ENCODE data around the gene DEDD2. TPM values are rescaled to one million over a fixed set of nuclear protein-coding genes. Genes with fewer than 3 reads are reported as not detected.

Gene DEDD2
- total RNA-seq, 1 experiment from 2014 or later: 26.2 TPM

- DNase-seq (ENCODE audit: low read depth): no peak
These were observed 17.3 kb downstream of the DEDD2 start for GRCh38 chr19:42200116-42200715.

- DNase-seq (ENCODE audit: low read depth): no peak
These were observed 17.9 kb downstream of the DEDD2 start for GRCh38 chr19:42199440-42200115.

GRCh38 chr19:42198676-42199439 is 18.6 kb downstream of the DEDD2 start:
- DNase-seq (ENCODE audit: low read depth): no peak

GRCh38 chr19:42197375-42197817 is 20.1 kb downstream of the DEDD2 start:
- DNase-seq (ENCODE audit: low read depth): no peak

GRCh38 chr19:42196011-42197001 is 21.2 kb downstream of the DEDD2 start:
- DNase-seq (ENCODE audit: low read depth): no peak

- no peak for DNase-seq (ENCODE audit: low read depth)
These were observed 23.8 kb downstream of the DEDD2 start for GRCh38 chr19:42193706-42194105.

GRCh38 chr19:42193294-42193693 is 24.2 kb downstream of the DEDD2 start:
- no peak for DNase-seq (ENCODE audit: low read depth)

- peak; percentile 46 for DNase-seq (ENCODE audit: low read depth)
These were observed 25.6 kb downstream of the DEDD2 start for GRCh38 chr19:42191855-42192254.

- no peak for DNase-seq (ENCODE audit: low read depth)
These were observed 26.1 kb downstream of the DEDD2 start for GRCh38 chr19:42191330-42191729.

GRCh38 chr19:42189133-42189532 is 28.3 kb downstream of the DEDD2 start:
- peak; percentile 37 for DNase-seq (ENCODE audit: low read depth)

- DNase-seq (ENCODE audit: low read depth): no peak
These were observed 28.8 kb downstream of the DEDD2 start for GRCh38 chr19:42188665-42189064.

GRCh38 chr19:42185277-42185676 is 32.2 kb downstream of the DEDD2 start:
- no peak for DNase-seq (ENCODE audit: low read depth)

- DNase-seq (ENCODE audit: low read depth): peak; percentile 77
These were observed 33.0 kb downstream of the DEDD2 start for GRCh38 chr19:42184401-42184861.

- no peak for DNase-seq (ENCODE audit: low read depth)
These were observed 38.4 kb downstream of the DEDD2 start for GRCh38 chr19:42178791-42179674.

- DNase-seq (ENCODE audit: low read depth): no peak
These were observed 39.8 kb downstream of the DEDD2 start for GRCh38 chr19:42177686-42178019.

GRCh38 chr19:42176990-42177685 is 40.3 kb downstream of the DEDD2 start:
- peak; percentile 70 for DNase-seq (ENCODE audit: low read depth)

GRCh38 chr19:42176649-42176989 is 40.9 kb downstream of the DEDD2 start:
- no peak for DNase-seq (ENCODE audit: low read depth)

- peak; percentile 8 for DNase-seq (ENCODE audit: low read depth)
These were observed 41.4 kb downstream of the DEDD2 start for GRCh38 chr19:42175952-42176648.

All from LHCN-M2 (cell line).